Subcutaneous adipose tissue (tissue), 4 donors: ENCODE measurements around the gene TBRG4. TPM values are rescaled to one million over a fixed set of nuclear protein-coding genes. Genes with fewer than 3 reads are reported as not detected.

Source experiments
- total RNA-seq, 4 donors: library from RNA; depleted of rRNA; stranded (reverse); fragments of >200 nt; gene quantifications; one replicate each; pipeline ENCODE4 v1.1.0, GENCODE V29; 2016
- TF ChIP-seq, protein P1 (sequence below): fragments of 450-650 bp; IDR thresholded peaks from one replicate; pipeline ENCODE4 v1.5.1; 2016; ENCODE audit warnings: low read depth, mild to moderate bottlenecking, control low read depth, antibody characterized with exemption, moderate library complexity

The TBRG4 gene
- total RNA-seq, 4 donors from 2014 or later: 33.1 to 47.5 (median 37.7) TPM

DNA sequence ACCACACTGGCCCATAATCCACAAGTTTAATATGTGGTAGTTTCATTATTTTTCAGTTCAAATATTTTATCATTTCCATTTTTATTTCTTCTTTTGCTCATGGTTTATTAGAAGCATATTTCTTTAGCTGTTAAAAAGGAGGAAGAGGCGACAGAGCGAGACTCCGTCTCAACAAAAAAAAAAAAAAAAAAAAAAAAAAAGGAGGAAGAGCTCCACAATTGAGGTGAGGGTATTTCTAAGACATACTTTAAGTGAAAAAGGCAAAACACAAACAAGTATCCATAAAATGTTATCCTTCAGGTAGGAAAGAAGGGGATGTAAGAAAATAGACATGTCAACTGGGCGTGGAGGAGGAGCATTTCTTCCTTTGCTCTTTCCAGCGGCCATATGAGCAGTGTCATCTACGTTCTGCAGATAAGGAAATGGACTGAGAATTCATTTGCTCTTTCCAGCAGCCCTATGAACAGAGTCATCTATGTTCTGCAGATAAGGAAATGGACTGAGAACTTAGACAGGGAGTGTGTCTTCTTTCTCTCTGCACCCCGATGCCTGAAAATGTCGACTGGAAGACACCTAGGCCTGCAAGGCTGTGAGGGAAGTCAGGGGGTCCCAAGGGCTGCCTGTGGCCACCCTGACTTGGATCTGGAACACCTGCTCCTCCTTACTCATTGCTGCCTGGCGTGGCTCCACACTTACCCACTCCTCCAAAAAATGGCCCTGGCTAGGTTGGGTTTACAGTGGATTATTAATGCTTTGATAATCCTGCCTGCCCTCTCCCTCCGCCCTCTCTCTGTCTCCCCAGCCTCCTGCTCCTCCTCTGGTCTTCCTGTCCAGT lies 27.2 kb upstream of the TBRG4 start:
- TF ChIP-seq, protein P1, sequence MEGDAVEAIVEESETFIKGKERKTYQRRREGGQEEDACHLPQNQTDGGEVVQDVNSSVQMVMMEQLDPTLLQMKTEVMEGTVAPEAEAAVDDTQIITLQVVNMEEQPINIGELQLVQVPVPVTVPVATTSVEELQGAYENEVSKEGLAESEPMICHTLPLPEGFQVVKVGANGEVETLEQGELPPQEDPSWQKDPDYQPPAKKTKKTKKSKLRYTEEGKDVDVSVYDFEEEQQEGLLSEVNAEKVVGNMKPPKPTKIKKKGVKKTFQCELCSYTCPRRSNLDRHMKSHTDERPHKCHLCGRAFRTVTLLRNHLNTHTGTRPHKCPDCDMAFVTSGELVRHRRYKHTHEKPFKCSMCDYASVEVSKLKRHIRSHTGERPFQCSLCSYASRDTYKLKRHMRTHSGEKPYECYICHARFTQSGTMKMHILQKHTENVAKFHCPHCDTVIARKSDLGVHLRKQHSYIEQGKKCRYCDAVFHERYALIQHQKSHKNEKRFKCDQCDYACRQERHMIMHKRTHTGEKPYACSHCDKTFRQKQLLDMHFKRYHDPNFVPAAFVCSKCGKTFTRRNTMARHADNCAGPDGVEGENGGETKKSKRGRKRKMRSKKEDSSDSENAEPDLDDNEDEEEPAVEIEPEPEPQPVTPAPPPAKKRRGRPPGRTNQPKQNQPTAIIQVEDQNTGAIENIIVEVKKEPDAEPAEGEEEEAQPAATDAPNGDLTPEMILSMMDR: no peak

DNA sequence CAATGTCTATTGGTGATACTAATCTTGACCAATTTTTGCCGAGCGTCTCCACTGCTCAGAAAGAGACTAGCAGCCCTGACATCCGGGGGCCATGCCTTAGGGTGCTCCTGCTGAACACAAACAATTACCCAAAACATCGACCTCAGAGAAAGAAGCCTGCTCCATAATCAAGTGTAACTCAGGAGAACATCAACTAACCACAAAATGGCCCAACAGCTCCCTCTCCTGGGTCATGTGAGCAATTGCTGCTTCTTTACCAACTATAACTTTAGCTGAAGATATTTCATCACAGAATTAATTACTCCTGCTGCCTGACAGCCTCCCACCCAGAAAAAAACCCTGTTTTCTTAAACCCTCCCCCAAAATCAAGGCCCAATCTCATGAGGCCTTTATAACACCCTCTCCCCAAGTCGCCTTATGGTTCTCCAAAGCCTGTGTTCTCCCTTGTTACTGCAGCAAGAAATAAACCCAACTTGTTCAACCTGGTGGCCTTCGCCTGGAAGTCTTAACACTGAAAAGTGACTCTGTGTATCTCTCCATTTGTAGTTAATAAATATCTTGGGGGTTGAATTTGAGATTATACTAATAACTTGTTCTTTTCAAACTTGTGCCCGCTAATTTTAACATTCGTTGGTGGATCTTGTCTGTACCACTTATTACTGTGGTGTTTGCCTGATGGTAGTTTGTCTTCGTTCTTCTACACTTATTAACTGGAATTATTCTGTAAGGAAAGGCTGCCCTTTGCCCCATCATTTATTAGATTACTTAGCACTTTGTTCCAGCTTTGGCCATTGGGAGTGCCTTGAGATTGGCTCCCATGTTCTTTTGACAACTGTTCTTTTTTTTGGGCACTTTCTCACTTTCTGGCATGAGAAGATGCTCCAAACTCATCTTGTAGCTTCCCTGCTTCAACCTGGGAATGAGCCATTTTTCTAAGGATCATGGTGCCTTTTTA lies 24.9 kb upstream of the TBRG4 start:
- TF ChIP-seq, protein P1: no peak

DNA sequence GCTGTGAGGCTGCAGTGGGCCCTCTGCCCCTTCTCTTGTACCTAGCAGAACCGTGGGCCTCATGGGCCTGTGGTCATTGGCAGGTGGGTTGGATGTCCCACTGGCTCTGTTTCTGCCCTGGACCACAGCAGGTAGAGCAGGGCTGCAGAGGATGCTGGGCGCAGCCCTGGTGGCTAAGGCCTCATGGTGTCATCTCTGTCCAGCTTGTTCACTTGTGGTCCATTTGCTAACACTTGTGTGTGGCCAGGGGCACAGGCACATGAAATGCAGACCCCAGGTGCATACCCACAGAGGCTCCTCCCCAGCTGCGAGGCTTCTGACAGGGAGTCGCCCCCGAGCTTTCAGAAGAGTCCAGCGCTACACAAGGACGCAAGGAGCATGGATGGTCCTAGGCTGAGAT lies 22.4 kb upstream of the TBRG4 start:
- TF ChIP-seq, protein P1: no peak

DNA sequence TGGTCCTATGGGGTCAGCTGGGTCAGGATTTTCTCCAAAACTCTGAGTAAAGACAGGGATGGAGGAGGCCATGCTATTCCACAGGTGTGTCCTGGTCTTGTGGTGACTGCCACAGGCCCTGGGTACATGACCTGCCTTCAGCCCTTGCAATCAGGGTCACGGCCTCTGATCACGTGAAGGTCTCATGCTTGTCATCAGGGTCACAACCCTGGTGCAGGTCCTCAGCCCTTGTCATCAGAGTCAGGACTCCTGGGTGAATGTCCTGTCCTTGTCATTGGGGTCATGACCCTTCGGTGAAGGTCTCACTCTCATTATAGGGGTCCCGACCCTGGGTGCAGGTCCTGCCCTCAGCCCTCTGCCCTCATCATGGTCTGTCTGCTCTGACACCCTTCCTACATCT lies 21.9 kb upstream of the TBRG4 start:
- TF ChIP-seq, protein P1: no peak

DNA sequence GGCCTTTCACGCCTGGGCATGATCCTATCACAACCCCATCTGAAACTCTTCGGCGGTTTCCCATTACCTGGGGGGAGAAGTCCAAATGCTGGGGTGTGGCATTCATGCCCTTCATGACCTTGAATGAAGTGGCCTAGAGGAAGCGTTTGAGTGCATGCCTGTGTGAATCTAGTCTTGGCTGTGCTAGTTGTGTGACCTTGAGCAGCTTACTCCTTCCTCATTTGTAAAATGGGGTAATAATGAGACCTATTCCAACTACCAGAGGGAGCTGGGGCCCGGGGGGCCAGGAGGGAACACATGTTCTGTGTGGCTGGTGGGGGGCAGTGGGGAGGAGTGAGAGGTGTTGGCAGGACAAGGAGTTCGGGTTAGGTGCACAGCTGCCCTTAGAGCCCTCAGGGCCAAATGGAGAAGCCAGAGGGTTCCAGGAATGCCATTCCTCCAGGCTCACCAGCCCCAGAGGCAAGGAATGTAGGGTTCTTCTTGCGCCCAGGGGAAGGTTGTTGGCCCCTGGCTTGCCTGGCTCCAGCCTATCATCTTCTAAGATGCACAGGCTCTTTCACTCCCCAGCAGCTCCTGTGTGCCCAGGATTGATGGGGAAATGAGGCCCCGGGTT lies 21.3 kb upstream of the TBRG4 start:
- TF ChIP-seq, protein P1: no peak

DNA sequence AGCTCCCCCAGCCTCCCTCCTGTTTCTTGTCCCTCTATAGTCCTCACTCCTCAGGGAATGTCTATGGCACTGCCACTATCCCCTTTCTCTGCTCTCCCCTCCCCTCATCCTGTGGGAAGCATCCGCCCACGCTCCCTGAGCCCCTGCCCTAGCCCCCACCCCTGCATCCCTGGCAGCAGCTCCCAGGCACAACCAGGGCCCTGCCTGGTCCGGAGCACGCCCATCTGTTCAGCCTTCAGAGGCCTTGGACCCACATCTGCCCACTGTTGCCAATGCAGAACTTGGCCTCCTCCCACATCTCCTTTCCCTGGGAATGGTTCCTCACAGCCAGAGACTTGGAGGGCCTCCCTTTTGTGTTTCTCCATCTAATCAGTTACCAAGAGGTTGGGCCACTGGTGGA lies 20.4 kb upstream of the TBRG4 start:
- TF ChIP-seq, protein P1: no peak
